A673 (cell line): Measurements from ENCODE around the gene NUDT13.

Experiments used
- CTCF ChIP-seq: fragments of 300-800, 200-600 bp; sonication (generic); conservative IDR thresholded peaks from 2 replicates; pipeline ENCODE4 v1.5.1; 2017; ENCODE audit warnings: low read depth, mild to moderate bottlenecking, antibody characterized with exemption, low read length, moderate library complexity, mixed read lengths
- EZH2 ChIP-seq: fragments of 200-600 bp; sonication (generic); IDR thresholded peaks from 2 replicates; pipeline ENCODE4 v1.6.1; 2017; ENCODE audit warnings: borderline replicate concordance, low read depth, mild to moderate bottlenecking, mixed read lengths, antibody characterized with exemption, low read length; ENCODE audit not compliant: poor library complexity, severe bottlenecking

- TF ChIP-seq CTCF = no peak
- TF ChIP-seq EZH2 = no peak
Measured at GRCh38 chr10:73174148-73174925, 64.1 kb downstream of the NUDT13 start.
